GM12878 (cell line): Measurements from ENCODE around the gene PIK3R2. TPM values are rescaled to one million over a fixed set of nuclear protein-coding genes. Genes with fewer than 3 reads are reported as not detected.

Source experiments
- ATAC-seq: fragments of 200-7000 bp; cut with Tn5 transposase; 3 replicates; pipeline ENCODE4 v1.9.1; 2020; ENCODE audit warnings: mild to moderate bottlenecking, moderate library complexity
- BruUV-seq: library from RNA; stranded (reverse); fragments of 400-500 nt; replicated peaks from 2 replicates; lab custom pipeline; 2021; lab: Mats Ljungman, UMichigan
- CTCF ChIA-PET: fragments of 300-600 bp; sonication (Branson Sonifier 250); formaldehyde crosslinking; extraction: SDS; loops from one replicate; lab custom pipeline; 2021; ENCODE audit warnings: inconsistent platforms; lab: Yijun Ruan, JAX
- POLR2A ChIA-PET: fragments of 350-600 bp; formaldehyde crosslinking; extraction: SDS; loops from one replicate; lab custom pipeline; 2021; ENCODE audit warnings: inconsistent platforms; lab: Charles Lee
- RAD21 ChIA-PET: fragments of 300-600 bp; sonication (Branson Sonifier 250); formaldehyde crosslinking; loops from one replicate; lab custom pipeline; 2023; ENCODE audit warnings: antibody characterized with exemption; ENCODE audit not compliant: unreplicated experiment; lab: Charles Lee
- SMC1A ChIA-PET: fragments of 300-600 bp; sonication (Branson Sonifier 250); formaldehyde crosslinking; loops from one replicate; lab custom pipeline; 2023; ENCODE audit not compliant: unreplicated experiment, uncharacterized antibody; lab: Charles Lee
- DNase-seq: peaks from one replicate; pipeline ENCODE4 v3.0.0-alpha.2; 2011; ENCODE audit warnings: low read depth, low spot score
- FAIRE-seq: peaks from 3 replicates; lab custom pipeline; 2011; peaks lifted over from hg19 to GRCh38; lab: Jason Lieb, UNC
- H2AFZ ChIP-seq: 2 replicates; pipeline ENCODE4 v1.6.0; 2011; ENCODE audit warnings: low read depth, low read length, control low read depth; ENCODE audit not compliant: control insufficient read depth
- H3K27ac ChIP-seq: 2 replicates; pipeline ENCODE4 v1.5.1; 2011; ENCODE audit warnings: control low read depth; ENCODE audit not compliant: control insufficient read depth, insufficient read depth
- H3K27me3 ChIP-seq, 2 experiments: replicated peaks in 1 of 2; 2 replicates each; pipeline versions ENCODE4 v1.6.0 to v1.6.1; 2011; ENCODE audit warnings: low read length in 1 of 2; ENCODE audit not compliant: control insufficient read depth in 2 of 2, insufficient read depth in 2 of 2
- H3K36me3 ChIP-seq, 2 experiments: 2 replicates each; pipeline ENCODE4 v1.5.1; 2011; ENCODE audit warnings: low read length in 1 of 2; ENCODE audit not compliant: control insufficient read depth in 2 of 2, insufficient read depth in 2 of 2
- H3K4me1 ChIP-seq: 2 replicates; pipeline ENCODE4 v1.6.1; 2011; ENCODE audit warnings: mild to moderate bottlenecking, low read length, moderate library complexity, mixed read lengths; ENCODE audit not compliant: control insufficient read depth, insufficient read depth
- H3K4me2 ChIP-seq: 2 replicates; pipeline ENCODE4 v1.6.0; 2011; ENCODE audit warnings: control low read depth; ENCODE audit not compliant: control insufficient read depth, insufficient read depth
- H3K4me3 ChIP-seq: fragments of 200-600 bp; sonication (generic); 2 replicates; pipeline ENCODE4 v1.5.1; 2016
- H3K79me2 ChIP-seq: 2 replicates; pipeline ENCODE4 v1.6.0; 2011; ENCODE audit warnings: low read length; ENCODE audit not compliant: control insufficient read depth, insufficient read depth
- H3K9ac ChIP-seq: 2 replicates; pipeline ENCODE4 v1.8.0; 2011; ENCODE audit warnings: low read length, control low read depth, mixed read lengths; ENCODE audit not compliant: control insufficient read depth, insufficient read depth
- H3K9me3 ChIP-seq: replicated peaks from 3 replicates; pipeline ENCODE4 v1.5.1; 2011; ENCODE audit warnings: mild to moderate bottlenecking, low read length; ENCODE audit not compliant: control insufficient read depth, insufficient read depth
- H4K20me1 ChIP-seq: 2 replicates; pipeline ENCODE4 v1.6.0; 2011; ENCODE audit not compliant: control insufficient read depth, insufficient read depth
- CHD2 ChIP-seq: IDR thresholded peaks from 2 replicates; pipeline ENCODE4 v1.6.1; 2011; ENCODE audit warnings: low read depth, low read length, improper control_type of control experiment, borderline replicate concordance
- DPF2 ChIP-seq: fragments of 450-650 bp; IDR thresholded peaks from 2 replicates; pipeline ENCODE4 v1.6.1; 2017; ENCODE audit warnings: mild to moderate bottlenecking
- ETV6 ChIP-seq, 2 experiments: fragments of 450-650 bp in 1 of 2; IDR thresholded peaks in 1 of 2; conservative IDR thresholded peaks in 1 of 2; 2 replicates each; pipeline ENCODE4 v1.6.1; 2014; ENCODE audit warnings: antibody characterized with exemption in 1 of 2, borderline replicate concordance in 1 of 2, low read depth in 1 of 2, mild to moderate bottlenecking in 1 of 2, moderate library complexity in 1 of 2
- HDGF ChIP-seq: fragments of 450-650 bp; IDR thresholded peaks from 2 replicates; pipeline ENCODE4 v1.6.1; 2016; ENCODE audit warnings: antibody characterized with exemption
- MLLT1 ChIP-seq: fragments of 450-650 bp; IDR thresholded peaks from 2 replicates; pipeline ENCODE4 v1.6.1; 2016; ENCODE audit warnings: mild to moderate bottlenecking
- RB1 ChIP-seq: fragments of 450-650 bp; formaldehyde crosslinking; IDR thresholded peaks from 2 replicates; pipeline ENCODE4 v1.6.1; 2017; ENCODE audit warnings: mild to moderate bottlenecking, borderline replicate concordance
- SMARCA5 ChIP-seq: fragments of 450-650 bp; IDR thresholded peaks from 2 replicates; pipeline ENCODE4 v1.6.1; 2017; ENCODE audit warnings: mild to moderate bottlenecking
- SREBF2 ChIP-seq: IDR thresholded peaks from 2 replicates; pipeline ENCODE4 v1.6.1; 2012; ENCODE audit warnings: mild to moderate bottlenecking, low read length
- WGBS: methylation state at CpG from one replicate; pipeline ENCODE4 v1.1.6; 2016; ENCODE audit warnings: low lambda C conversion rate; ENCODE audit not compliant: insufficient replicate concordance, insufficient coverage; ENCODE audit errors: missing lambda C conversion rate; 5-methylcytosine and 5-hydroxymethylcytosine counted together
- in situ Hi-C: fragments of 300-500 bp; cut with MboI; formaldehyde crosslinking; loops from 9 replicates; pipeline ENCODE4 v1.14.3; 2018; ENCODE audit warnings: mixed read lengths
- intact Hi-C: fragments of 100-400 bp; cut with micrococcal nuclease; formaldehyde crosslinking; loops from one replicate; pipeline ENCODE4 v1.14.2; 2022; ENCODE audit not compliant: unreplicated experiment
- polyA plus RNA-seq, 11 experiments: library from polyadenylated mRNA; depleted of rRNA in 4 of 11; unstranded in 6 of 11; stranded (reverse) in 5 of 11; fragments of >200 nt; fragmentation: Nextera tagmentation in 4 of 11; fragmentation: Illumina TruSeq in 1 of 11; extraction: Ambion mirVana in 4 of 11; extraction: Trizol in 1 of 11; gene quantifications; 1 replicate in 1 of 11; 2 replicates in 10 of 11; pipeline versions ENCODE4 v1.2.1 to v1.2.3, GENCODE V29; 2011 to 2016; ENCODE audit warnings: inconsistent platforms in 2 of 11, missing spikeins in 2 of 11, low read depth in 1 of 11
- total RNA-seq, 4 experiments: library from RNA; depleted of rRNA in 3 of 4; stranded (reverse); fragments of >200 nt in 3 of 4; fragmentation: Illumina TruSeq in 1 of 4; extraction: Trizol in 1 of 4; gene quantifications; 2 replicates each; pipeline versions ENCODE4 v1.2.1 to v1.2.3, GENCODE V29; 2013 to 2021
- TF ChIP-seq, protein P1 (sequence below): fragments of 450-650 bp; conservative IDR thresholded peaks from 2 replicates; pipeline ENCODE4 v1.6.1; 2017; ENCODE audit warnings: mild to moderate bottlenecking, moderate library complexity
- TF ChIP-seq, protein P2 (sequence below): fragments of 450-650 bp; IDR thresholded peaks from 2 replicates; pipeline ENCODE4 v1.6.1; 2017; ENCODE audit warnings: mild to moderate bottlenecking, moderate library complexity

Gene PIK3R2
- total and polyA plus RNA-seq, 10 of the 15 experiments (the other 5 are each of a cell fraction or from before 2014, with no cell fraction given): 0.26 to 22.6 (median 2.5) TPM

- TF ChIP-seq, protein P1, sequence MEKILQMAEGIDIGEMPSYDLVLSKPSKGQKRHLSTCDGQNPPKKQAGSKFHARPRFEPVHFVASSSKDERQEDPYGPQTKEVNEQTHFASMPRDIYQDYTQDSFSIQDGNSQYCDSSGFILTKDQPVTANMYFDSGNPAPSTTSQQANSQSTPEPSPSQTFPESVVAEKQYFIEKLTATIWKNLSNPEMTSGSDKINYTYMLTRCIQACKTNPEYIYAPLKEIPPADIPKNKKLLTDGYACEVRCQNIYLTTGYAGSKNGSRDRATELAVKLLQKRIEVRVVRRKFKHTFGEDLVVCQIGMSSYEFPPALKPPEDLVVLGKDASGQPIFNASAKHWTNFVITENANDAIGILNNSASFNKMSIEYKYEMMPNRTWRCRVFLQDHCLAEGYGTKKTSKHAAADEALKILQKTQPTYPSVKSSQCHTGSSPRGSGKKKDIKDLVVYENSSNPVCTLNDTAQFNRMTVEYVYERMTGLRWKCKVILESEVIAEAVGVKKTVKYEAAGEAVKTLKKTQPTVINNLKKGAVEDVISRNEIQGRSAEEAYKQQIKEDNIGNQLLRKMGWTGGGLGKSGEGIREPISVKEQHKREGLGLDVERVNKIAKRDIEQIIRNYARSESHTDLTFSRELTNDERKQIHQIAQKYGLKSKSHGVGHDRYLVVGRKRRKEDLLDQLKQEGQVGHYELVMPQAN: 0 out of 2 replicates have a peak, but pooled peaks have one; percentile 23
- TF ChIP-seq CHD2 (0 out of 2 replicates have a peak, but pooled peaks have one; percentile 38), DPF2 (peak; percentile 53)
Measured at GRCh38 chr19:18170714-18171255, 17.8 kb downstream of the PIK3R2 start (continued).

DNA sequence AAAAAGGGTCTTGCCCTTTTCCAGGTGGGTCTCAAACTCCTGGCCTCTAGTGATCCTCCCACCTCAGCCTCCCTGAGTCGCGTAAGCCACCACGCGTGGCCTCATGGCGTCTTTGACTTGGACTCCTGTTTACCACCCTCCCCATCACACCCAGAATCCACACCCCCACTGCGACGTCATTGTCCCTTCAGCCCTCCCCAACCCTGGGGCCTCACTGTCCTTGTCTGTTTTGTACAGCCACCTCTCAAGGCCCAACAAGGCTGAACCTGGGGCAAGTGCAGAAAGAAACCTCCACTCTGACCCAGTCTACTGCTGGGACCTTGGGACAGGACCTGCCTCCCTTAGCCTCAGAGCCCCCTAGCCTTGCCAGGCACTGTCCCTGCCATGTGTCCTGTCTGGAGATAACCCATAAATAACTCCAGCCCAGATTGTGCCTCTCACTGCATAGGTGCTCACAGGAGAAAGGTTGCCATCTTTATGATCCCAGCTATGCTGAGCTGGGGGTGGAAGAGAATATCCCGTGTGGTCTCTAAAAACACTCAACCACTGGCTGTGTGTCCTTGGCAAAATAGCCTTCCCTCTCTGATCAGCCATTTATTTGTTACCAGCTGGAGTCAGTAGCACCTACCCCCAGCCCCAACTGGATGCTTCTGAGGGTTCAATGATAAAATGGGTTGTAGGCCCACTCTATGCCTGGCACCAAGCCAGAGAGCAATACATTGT, 18.8 kb downstream of the PIK3R2 start:
- 25% methylated on average over 8 of the region's 8 CpGs for WGBS
- Histone ChIP-seq H3K4me3 (no peak overlapping the region), H3K36me3 (peaks cover 6 to 9% of the 10 kb centered on the region in 2 experiments; a peak in 3 of 4 replicates), H3K9me3 (no peaks in the 10 kb centered on the region), H3K27me3 (no peaks in the 10 kb centered on the region), H3K79me2 (peaks cover 28% of the 10 kb centered on the region), H3K27ac (peak overlapping the region; percentile 79), H3K4me2 (peak overlapping the region; percentile 85), H3K4me1 (peaks cover 57% of the 10 kb centered on the region), H3K9ac (peak overlapping the region; percentile 28; the same call in 1 of the 2 replicates), H2AFZ (no peak overlapping the region), H4K20me1 (no peaks in the 10 kb centered on the region)
- RAD21 ChIA-PET: interaction anchor here (0.8 to 3.2 kb wide), 18 partner anchors 9 to 133 kb away, joined by 3 to 29 read pairs (median 6); partner anchors contain the start of genes JUND, MAST3, MPV17L2 and PIK3R2
- SMC1A ChIA-PET: interaction anchor here (1.0 to 2.3 kb wide), 11 partner anchors 10 to 80 kb away, joined by 3 to 20 read pairs (median 5); partner anchors contain the start of genes MPV17L2 and PIK3R2
- POLR2A ChIA-PET: interaction anchor here (0.5 to 3.0 kb wide), 12 partner anchors 9 to 171 kb away, joined by 3 to 24 read pairs (median 4); partner anchors contain the start of genes JUND, MPV17L2 and PIK3R2
- peak; percentile 5 for ATAC-seq
- no TSS peak for BruUV-seq
- no peak for DNase-seq
- CTCF ChIA-PET: interaction anchor here (0.9 to 2.0 kb wide), 9 partner anchors 11 to 108 kb away, joined by 3 to 9 read pairs (median 4); no protein-coding TSS in a partner anchor
- no peak for FAIRE-seq
- in situ Hi-C loops (no loop called here), intact Hi-C loops (loop anchor here (2.0 to 5.0 kb wide), 3 partner anchors 19 to 224 kb away; partner anchors contain the start of genes MAST3 and PIK3R2)
- TF ChIP-seq HDGF: peak; percentile 98
- TF ChIP-seq, protein P2, sequence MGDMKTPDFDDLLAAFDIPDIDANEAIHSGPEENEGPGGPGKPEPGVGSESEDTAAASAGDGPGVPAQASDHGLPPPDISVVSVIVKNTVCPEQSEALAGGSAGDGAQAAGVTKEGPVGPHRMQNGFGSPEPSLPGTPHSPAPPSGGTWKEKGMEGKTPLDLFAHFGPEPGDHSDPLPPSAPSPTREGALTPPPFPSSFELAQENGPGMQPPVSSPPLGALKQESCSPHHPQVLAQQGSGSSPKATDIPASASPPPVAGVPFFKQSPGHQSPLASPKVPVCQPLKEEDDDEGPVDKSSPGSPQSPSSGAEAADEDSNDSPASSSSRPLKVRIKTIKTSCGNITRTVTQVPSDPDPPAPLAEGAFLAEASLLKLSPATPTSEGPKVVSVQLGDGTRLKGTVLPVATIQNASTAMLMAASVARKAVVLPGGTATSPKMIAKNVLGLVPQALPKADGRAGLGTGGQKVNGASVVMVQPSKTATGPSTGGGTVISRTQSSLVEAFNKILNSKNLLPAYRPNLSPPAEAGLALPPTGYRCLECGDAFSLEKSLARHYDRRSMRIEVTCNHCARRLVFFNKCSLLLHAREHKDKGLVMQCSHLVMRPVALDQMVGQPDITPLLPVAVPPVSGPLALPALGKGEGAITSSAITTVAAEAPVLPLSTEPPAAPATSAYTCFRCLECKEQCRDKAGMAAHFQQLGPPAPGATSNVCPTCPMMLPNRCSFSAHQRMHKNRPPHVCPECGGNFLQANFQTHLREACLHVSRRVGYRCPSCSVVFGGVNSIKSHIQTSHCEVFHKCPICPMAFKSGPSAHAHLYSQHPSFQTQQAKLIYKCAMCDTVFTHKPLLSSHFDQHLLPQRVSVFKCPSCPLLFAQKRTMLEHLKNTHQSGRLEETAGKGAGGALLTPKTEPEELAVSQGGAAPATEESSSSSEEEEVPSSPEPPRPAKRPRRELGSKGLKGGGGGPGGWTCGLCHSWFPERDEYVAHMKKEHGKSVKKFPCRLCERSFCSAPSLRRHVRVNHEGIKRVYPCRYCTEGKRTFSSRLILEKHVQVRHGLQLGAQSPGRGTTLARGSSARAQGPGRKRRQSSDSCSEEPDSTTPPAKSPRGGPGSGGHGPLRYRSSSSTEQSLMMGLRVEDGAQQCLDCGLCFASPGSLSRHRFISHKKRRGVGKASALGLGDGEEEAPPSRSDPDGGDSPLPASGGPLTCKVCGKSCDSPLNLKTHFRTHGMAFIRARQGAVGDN: peak; percentile 83
- TF ChIP-seq RB1: no peak
- TF ChIP-seq ETV6 (conservative IDR thresholded peaks at IDR 0.05 in 1 of 2, IDR thresholded peaks at IDR 0.05 in 1 of 2; ENCODE audit: borderline replicate concordance in 1 of 2, low read depth in 1 of 2): no peak
- TF ChIP-seq MLLT1: peak; percentile 83
- TF ChIP-seq SMARCA5: peak; percentile 76
- TF ChIP-seq SREBF2: no peak
